ENCODE measurements around the gene DTX3. TPM values are rescaled to one million over a fixed set of nuclear protein-coding genes. Genes with fewer than 3 reads are reported as not detected.
A peak's percentile ranks its signal among the peaks of the same experiment; 100 is the strongest.

Gene DTX3
- total and polyA plus RNA-seq, 2 of the 13 experiments (the other 11 are each of a cell fraction or from before 2014, with no cell fraction given): 9.0 to 27.2 TPM

- peak; percentile 40; the same call in 1 of the 2 replicates for TF ChIP-seq ZBTB33 (CRISPR knock-in tag; IDR thresholded peaks at IDR 0.05)
- TF ChIP-seq CHCHD3 (CRISPR knock-in tag; IDR thresholded peaks at IDR 0.05): 0 out of 2 replicates have a peak, but pooled peaks have one; percentile 6
- TF ChIP-seq, protein P1, sequence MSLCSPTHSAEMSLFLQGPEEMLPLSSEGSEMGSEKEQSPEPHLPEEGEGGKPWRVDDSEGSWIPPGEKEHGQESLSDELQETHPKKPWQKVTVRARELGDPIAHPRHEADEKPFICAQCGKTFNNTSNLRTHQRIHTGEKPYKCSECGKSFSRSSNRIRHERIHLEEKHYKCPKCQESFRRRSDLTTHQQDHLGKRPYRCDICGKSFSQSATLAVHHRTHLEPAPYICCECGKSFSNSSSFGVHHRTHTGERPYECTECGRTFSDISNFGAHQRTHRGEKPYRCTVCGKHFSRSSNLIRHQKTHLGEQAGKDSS (CRISPR knock-in tag; IDR thresholded peaks at IDR 0.05; ENCODE audit: borderline replicate concordance, low read depth): peak; percentile 88; the same call in 1 of the 2 replicates
- 0 out of 2 replicates have a peak, but pooled peaks have one; percentile 43 for TF ChIP-seq SP2 (CRISPR knock-in tag; IDR thresholded peaks at IDR 0.05)
- peak; percentile 43; the same call in 1 of the 2 replicates for TF ChIP-seq ZNF788 (CRISPR knock-in tag; IDR thresholded peaks at IDR 0.05; ENCODE audit: borderline replicate concordance)
- peak; percentile 56; the same call in 1 of the 2 replicates for TF ChIP-seq KMT2A (CRISPR knock-in tag; IDR thresholded peaks at IDR 0.05)
- TF ChIP-seq NPAS2 (CRISPR knock-in tag; IDR thresholded peaks at IDR 0.05; ENCODE audit: borderline replicate concordance): no peak
- peak; percentile 69 for TF ChIP-seq SRY (CRISPR knock-in tag; IDR thresholded peaks at IDR 0.05)
- TF ChIP-seq MEIS2 (CRISPR knock-in tag; IDR thresholded peaks at IDR 0.05): peak; percentile 39; the same call in 1 of the 2 replicates
- TF ChIP-seq HNRNPH1 (optimal IDR thresholded peaks at IDR 0.05; ENCODE audit: low read depth, low read length): no peak
- TF ChIP-seq AGO1 (IDR thresholded peaks at IDR 0.05; ENCODE audit: low read depth, low read length, poor library complexity, severe bottlenecking): no peak
- 0 out of 2 replicates have a peak, but pooled peaks have one; percentile 40 for TF ChIP-seq JUN (CRISPR knock-in tag; IDR thresholded peaks at IDR 0.05)
- TF ChIP-seq MYPOP (CRISPR knock-in tag; IDR thresholded peaks at IDR 0.05): peak; percentile 93
- TF ChIP-seq, protein P2, sequence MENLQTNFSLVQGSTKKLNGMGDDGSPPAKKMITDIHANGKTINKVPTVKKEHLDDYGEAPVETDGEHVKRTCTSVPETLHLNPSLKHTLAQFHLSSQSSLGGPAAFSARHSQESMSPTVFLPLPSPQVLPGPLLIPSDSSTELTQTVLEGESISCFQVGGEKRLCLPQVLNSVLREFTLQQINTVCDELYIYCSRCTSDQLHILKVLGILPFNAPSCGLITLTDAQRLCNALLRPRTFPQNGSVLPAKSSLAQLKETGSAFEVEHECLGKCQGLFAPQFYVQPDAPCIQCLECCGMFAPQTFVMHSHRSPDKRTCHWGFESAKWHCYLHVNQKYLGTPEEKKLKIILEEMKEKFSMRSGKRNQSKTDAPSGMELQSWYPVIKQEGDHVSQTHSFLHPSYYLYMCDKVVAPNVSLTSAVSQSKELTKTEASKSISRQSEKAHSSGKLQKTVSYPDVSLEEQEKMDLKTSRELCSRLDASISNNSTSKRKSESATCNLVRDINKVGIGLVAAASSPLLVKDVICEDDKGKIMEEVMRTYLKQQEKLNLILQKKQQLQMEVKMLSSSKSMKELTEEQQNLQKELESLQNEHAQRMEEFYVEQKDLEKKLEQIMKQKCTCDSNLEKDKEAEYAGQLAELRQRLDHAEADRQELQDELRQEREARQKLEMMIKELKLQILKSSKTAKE (CRISPR knock-in tag; IDR thresholded peaks at IDR 0.05; ENCODE audit: borderline replicate concordance): no peak
- TF ChIP-seq ZNF317 (CRISPR knock-in tag; IDR thresholded peaks at IDR 0.05): no peak
- TF ChIP-seq ZNF564 (CRISPR knock-in tag; IDR thresholded peaks at IDR 0.05): no peak
- TF ChIP-seq ZFP91 (CRISPR knock-in tag; IDR thresholded peaks at IDR 0.05; ENCODE audit: borderline replicate concordance): peak; percentile 60; the same call in 1 of the 2 replicates
- TF ChIP-seq POLR2AphosphoS2 (IDR thresholded peaks at IDR 0.05; ENCODE audit: low read depth, low read length): no peak
- 0 out of 2 replicates have a peak, but pooled peaks have one; percentile 16 for TF ChIP-seq ZNF224 (CRISPR knock-in tag; IDR thresholded peaks at IDR 0.05)
Measured at GRCh38 chr12:57632958-57633840, 28.6 kb downstream of the DTX3 start, which contains the start of gene B4GALNT1 (continued).

Measured in HepG2 (cell line).